OCI-LY7 (cell line): ENCODE results near the gene BPIFB1. TPM values are rescaled to one million over a fixed set of nuclear protein-coding genes. Genes with fewer than 3 reads are reported as not detected.

Experiments
- BruUV-seq: library from RNA; stranded (reverse); fragments of 400-500 nt; replicated peaks from 2 replicates; lab custom pipeline; 2021; lab: Mats Ljungman, UMichigan
- CTCF ChIA-PET: fragments of 300-600 bp; sonication (Branson Sonifier 250); formaldehyde crosslinking; loops from one replicate; lab custom pipeline; 2022; ENCODE audit warnings: antibody characterized with exemption; ENCODE audit not compliant: unreplicated experiment; lab: Charles Lee
- POLR2A ChIA-PET: fragments of 300-600 bp; sonication (Branson Sonifier 250); formaldehyde crosslinking; loops from one replicate; lab custom pipeline; 2022; ENCODE audit warnings: antibody characterized with exemption; lab: Charles Lee
- DNase-seq: peaks from one replicate; pipeline ENCODE4 v3.0.0-alpha.2; 2015; ENCODE audit warnings: low spot score
- H2AFZ ChIP-seq: fragments of 200-600 bp; sonication (generic), shearing (Covaris generic); 2 replicates; pipeline ENCODE4 v1.6.1; 2014; ENCODE audit warnings: mild to moderate bottlenecking, antibody characterized with exemption, low read length, moderate library complexity
- H3K27ac ChIP-seq: fragments of 200-600 bp; sonication (generic); 2 replicates; pipeline ENCODE4 v1.5.1; 2014; ENCODE audit warnings: mixed run types, low read depth, mild to moderate bottlenecking, moderate library complexity, low read length, inconsistent platforms; ENCODE audit not compliant: poor library complexity, severe bottlenecking
- H3K36me3 ChIP-seq: fragments of 200-600 bp; sonication (generic); 2 replicates; pipeline ENCODE4 v1.6.1; 2014; ENCODE audit warnings: mild to moderate bottlenecking, antibody characterized with exemption, low read length, moderate library complexity, mixed read lengths; ENCODE audit not compliant: insufficient read depth
- H3K4me1 ChIP-seq: fragments of 200-600 bp; sonication (generic); 2 replicates; pipeline ENCODE4 v1.5.1; 2014; ENCODE audit warnings: mild to moderate bottlenecking, low read length; ENCODE audit not compliant: insufficient read depth, poor library complexity, severe bottlenecking
- H3K4me2 ChIP-seq: fragments of 200-600 bp; sonication (generic); 2 replicates; pipeline ENCODE4 v1.6.1; 2014; ENCODE audit warnings: mild to moderate bottlenecking, low read length
- H3K4me3 ChIP-seq: fragments of 200-600 bp; sonication (generic); 2 replicates; pipeline ENCODE4 v1.5.1; 2014; ENCODE audit warnings: mild to moderate bottlenecking, low read depth, low read length; ENCODE audit not compliant: poor library complexity, severe bottlenecking
- H3K79me2 ChIP-seq: fragments of 200-600 bp; sonication (generic); 2 replicates; pipeline ENCODE4 v1.6.1; 2016; ENCODE audit warnings: low read depth, mild to moderate bottlenecking, low read length, moderate library complexity, mixed read lengths; ENCODE audit not compliant: insufficient read depth
- H3K9me2 ChIP-seq: fragments of 200-600 bp; sonication (generic); 2 replicates; pipeline ENCODE4 v1.6.1; 2016; ENCODE audit warnings: mild to moderate bottlenecking, low read length, mixed read lengths; ENCODE audit not compliant: insufficient read depth
- H3K9me3 ChIP-seq: fragments of 200-600 bp; sonication (generic); 2 replicates; pipeline ENCODE4 v1.6.1; 2014; ENCODE audit warnings: mild to moderate bottlenecking, mixed run types, low read length, mixed read lengths
- H4K20me1 ChIP-seq: fragments of 200-600 bp; sonication (generic); 2 replicates; pipeline ENCODE4 v1.6.1; 2014; ENCODE audit warnings: mild to moderate bottlenecking, antibody characterized with exemption, low read length, moderate library complexity, mixed read lengths; ENCODE audit not compliant: insufficient read depth
- EZH2phosphoT487 ChIP-seq: fragments of 200-600 bp; sonication (generic); IDR thresholded peaks from 2 replicates; pipeline ENCODE4 v1.6.1; 2018; ENCODE audit warnings: low read depth, borderline replicate concordance, mild to moderate bottlenecking, mixed run types, antibody characterized with exemption, low read length, moderate library complexity, mixed read lengths
- intact Hi-C: fragments of 100-400 bp; cut with micrococcal nuclease; formaldehyde crosslinking; loops from one replicate; pipeline ENCODE4 v1.10.0; 2022; ENCODE audit not compliant: unreplicated experiment
- total RNA-seq, 2 experiments: library from RNA; depleted of rRNA in 1 of 2; stranded (reverse); fragments of >200 nt in 1 of 2; shearing (Covaris generic) in 1 of 2; gene quantifications; 2 replicates each; pipeline ENCODE4 v1.2.3, GENCODE V29; 2014 to 2022
- TF ChIP-seq, protein P1 (sequence below): fragments of 200-600 bp; sonication (generic); conservative IDR thresholded peaks from 2 replicates; pipeline ENCODE4 v1.5.1; 2014; ENCODE audit warnings: mild to moderate bottlenecking, antibody characterized with exemption, low read length, moderate library complexity, mixed read lengths

Gene BPIFB1
- total RNA-seq, 2 experiments from 2014 or later = not detected

DNA sequence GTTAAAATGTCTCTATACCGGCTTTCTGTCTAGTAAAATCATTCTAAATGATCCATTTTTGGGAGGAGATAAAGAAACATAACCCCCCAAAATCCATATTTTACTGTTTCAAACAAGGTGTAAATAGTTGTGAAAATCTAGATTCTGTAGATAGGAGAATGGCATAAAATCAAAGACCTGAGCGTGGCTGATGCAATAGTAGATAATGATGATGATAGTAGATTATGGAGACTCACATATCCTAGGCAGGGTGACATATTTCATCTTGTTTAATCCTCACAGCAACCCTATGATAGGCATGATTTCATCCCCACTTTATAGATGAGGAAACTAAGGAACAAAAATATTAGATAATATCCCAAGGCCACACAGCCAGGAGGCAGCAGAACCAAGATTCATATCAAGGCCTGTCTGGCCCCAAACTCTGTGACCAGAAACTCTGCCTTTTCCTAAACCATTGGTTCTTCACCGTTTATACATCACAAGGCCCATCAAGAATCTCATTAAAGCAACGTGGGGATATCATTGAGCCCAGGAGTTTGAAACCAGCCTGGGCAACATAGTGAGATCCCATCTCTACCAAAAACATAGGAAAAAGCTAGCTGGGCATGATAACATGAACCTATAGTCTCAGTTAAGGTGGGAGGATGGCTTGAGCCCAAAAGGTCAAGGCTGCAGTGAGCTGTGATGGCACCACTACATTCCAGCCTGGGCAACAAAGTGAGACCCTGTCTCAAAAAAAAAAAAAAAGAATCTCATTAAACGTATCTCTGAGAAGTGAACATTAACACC lies 55.6 kb downstream of the BPIFB1 start:
- ChIA-PET CTCF (no interaction called here), POLR2A (interaction anchor here (0.5 kb wide), 1 partner anchor 51 kb away, joined by 3 read pairs; no protein-coding TSS in a partner anchor)
- H3K4me2 ChIP-seq = no peak overlapping the region
- H3K27ac ChIP-seq = no peak overlapping the region
- DNase-seq = no peak
- TF ChIP-seq EZH2phosphoT487 = no peak
- TF ChIP-seq, protein P1, sequence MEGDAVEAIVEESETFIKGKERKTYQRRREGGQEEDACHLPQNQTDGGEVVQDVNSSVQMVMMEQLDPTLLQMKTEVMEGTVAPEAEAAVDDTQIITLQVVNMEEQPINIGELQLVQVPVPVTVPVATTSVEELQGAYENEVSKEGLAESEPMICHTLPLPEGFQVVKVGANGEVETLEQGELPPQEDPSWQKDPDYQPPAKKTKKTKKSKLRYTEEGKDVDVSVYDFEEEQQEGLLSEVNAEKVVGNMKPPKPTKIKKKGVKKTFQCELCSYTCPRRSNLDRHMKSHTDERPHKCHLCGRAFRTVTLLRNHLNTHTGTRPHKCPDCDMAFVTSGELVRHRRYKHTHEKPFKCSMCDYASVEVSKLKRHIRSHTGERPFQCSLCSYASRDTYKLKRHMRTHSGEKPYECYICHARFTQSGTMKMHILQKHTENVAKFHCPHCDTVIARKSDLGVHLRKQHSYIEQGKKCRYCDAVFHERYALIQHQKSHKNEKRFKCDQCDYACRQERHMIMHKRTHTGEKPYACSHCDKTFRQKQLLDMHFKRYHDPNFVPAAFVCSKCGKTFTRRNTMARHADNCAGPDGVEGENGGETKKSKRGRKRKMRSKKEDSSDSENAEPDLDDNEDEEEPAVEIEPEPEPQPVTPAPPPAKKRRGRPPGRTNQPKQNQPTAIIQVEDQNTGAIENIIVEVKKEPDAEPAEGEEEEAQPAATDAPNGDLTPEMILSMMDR = no peak
- H4K20me1 ChIP-seq = no peaks in the 10 kb centered on the region
- peak overlapping the region; percentile 55; the same call in 1 of the 2 replicates for H2AFZ ChIP-seq
- no peaks in the 10 kb centered on the region for H3K9me2 ChIP-seq
- no peaks in the 10 kb centered on the region for H3K79me2 ChIP-seq
- intact Hi-C loops = no loop called here
- no peak overlapping the region for H3K4me3 ChIP-seq
- no peaks in the 10 kb centered on the region for H3K9me3 ChIP-seq
- peaks cover 11% of the 10 kb centered on the region for H3K4me1 ChIP-seq
- no TSS peak for BruUV-seq
- no peaks in the 10 kb centered on the region for H3K36me3 ChIP-seq

DNA sequence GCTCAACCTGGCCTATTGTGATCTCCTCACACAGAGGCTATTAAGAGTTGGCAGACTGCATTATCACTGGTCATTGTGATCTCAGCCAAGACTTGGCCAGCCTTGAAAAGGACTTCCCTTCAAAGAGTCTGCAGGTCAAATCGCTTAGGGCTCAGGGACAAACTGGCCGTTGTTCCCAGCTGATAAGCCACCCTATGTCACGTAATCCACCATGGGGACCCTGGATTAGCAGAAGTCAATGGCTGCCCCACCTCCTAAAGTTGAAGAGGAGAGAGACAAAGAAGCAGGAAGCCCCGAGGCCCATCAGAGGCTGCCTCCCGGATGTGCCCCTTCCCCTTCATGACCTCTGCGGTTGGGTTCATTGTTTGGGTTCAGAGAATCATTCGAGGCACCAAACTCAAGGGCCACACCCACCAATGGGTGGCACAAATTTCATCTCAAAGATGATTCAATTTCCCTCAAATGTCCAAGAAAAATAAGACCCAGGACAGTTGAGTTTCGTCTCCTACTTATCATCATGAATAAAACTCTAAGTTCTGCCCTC lies 56.6 kb downstream of the BPIFB1 start:
- no peak for DNase-seq
- no peak overlapping the region for H3K27ac ChIP-seq
- no peaks in the 10 kb centered on the region for H3K79me2 ChIP-seq
- H3K4me1 ChIP-seq = peaks cover 11% of the 10 kb centered on the region
- H2AFZ ChIP-seq = no peak overlapping the region
- no peak overlapping the region for H3K4me2 ChIP-seq
- no peaks in the 10 kb centered on the region for H3K9me2 ChIP-seq
- no peaks in the 10 kb centered on the region for H3K9me3 ChIP-seq
- no TSS peak for BruUV-seq
- POLR2A ChIA-PET = interaction anchor here (0.5 kb wide), 1 partner anchor 50 kb away, joined by 3 read pairs; no protein-coding TSS in a partner anchor
- H4K20me1 ChIP-seq = no peaks in the 10 kb centered on the region
- no peaks in the 10 kb centered on the region for H3K36me3 ChIP-seq
- CTCF ChIA-PET = no interaction called here
- no peak overlapping the region for H3K4me3 ChIP-seq
- TF ChIP-seq, protein P1 = no peak
- no peak for TF ChIP-seq EZH2phosphoT487
- intact Hi-C loops = no loop called here

GRCh38 chr20:33343521-33343920 lies 60.5 kb downstream of the BPIFB1 start:
- no peak for TF ChIP-seq EZH2phosphoT487
- TF ChIP-seq, protein P1 = no peak
- POLR2A ChIA-PET = no interaction called here

More at GRCh38 chr20:33343521-33343920, 60.5 kb downstream of the BPIFB1 start:
- BruUV-seq = no TSS peak
- Histone ChIP-seq H2AFZ (no peak overlapping the region), H4K20me1 (no peaks in the 10 kb centered on the region), H3K79me2 (no peaks in the 10 kb centered on the region), H3K36me3 (no peaks in the 10 kb centered on the region), H3K9me2 (no peaks in the 10 kb centered on the region), H3K27ac (no peak overlapping the region), H3K4me1 (peaks cover 9% of the 10 kb centered on the region), H3K4me2 (no peak overlapping the region), H3K9me3 (no peaks in the 10 kb centered on the region), H3K4me3 (no peak overlapping the region)
- DNase-seq = no peak
- intact Hi-C loops = no loop called here
- CTCF ChIA-PET = no interaction called here
